DOHH2 (cell line): ENCODE measurements around the gene EPN3.

ENCODE experiments used
- H3F3A ChIP-seq: fragments of 200-600 bp; sonication (generic), shearing (Covaris generic); 2 replicates; pipeline ENCODE4 v1.6.0; 2016; ENCODE audit warnings: antibody characterized with exemption, mild to moderate bottlenecking; ENCODE audit not compliant: control insufficient read depth, insufficient read depth
- H3K27ac ChIP-seq: fragments of 200-600 bp; sonication (generic); 2 replicates; pipeline ENCODE4 v1.5.1; 2014; ENCODE audit warnings: low read depth, mild to moderate bottlenecking, low read length, moderate library complexity
- H3K27me3 ChIP-seq: fragments of 200-600 bp; sonication (generic); 2 replicates; pipeline ENCODE4 v1.6.1; 2014; ENCODE audit warnings: mild to moderate bottlenecking, low read length, mixed read lengths; ENCODE audit not compliant: control insufficient read depth
- H3K36me3 ChIP-seq: fragments of 200-600 bp; sonication (generic); 2 replicates; pipeline ENCODE4 v1.6.1; 2014; ENCODE audit warnings: mild to moderate bottlenecking, low read length, moderate library complexity, mixed read lengths; ENCODE audit not compliant: control insufficient read depth
- H3K4me1 ChIP-seq: fragments of 200-600 bp; sonication (generic); 2 replicates; pipeline ENCODE4 v1.6.1; 2014; ENCODE audit warnings: mild to moderate bottlenecking, low read length, mixed read lengths; ENCODE audit not compliant: control insufficient read depth
- H3K4me2 ChIP-seq: fragments of 200-600 bp; sonication (generic); 2 replicates; pipeline ENCODE4 v1.6.0; 2014; ENCODE audit warnings: mild to moderate bottlenecking, low read length, moderate library complexity
- H3K4me3 ChIP-seq: fragments of 200-600 bp; sonication (generic); 2 replicates; pipeline ENCODE4 v1.5.1; 2014; ENCODE audit warnings: mild to moderate bottlenecking, low read length, mixed read lengths
- H3K79me2 ChIP-seq: fragments of 200-600 bp; sonication (generic); 2 replicates; pipeline ENCODE4 v1.6.1; 2014; ENCODE audit warnings: mild to moderate bottlenecking, low read length, mixed read lengths; ENCODE audit not compliant: control insufficient read depth
- H3K9me2 ChIP-seq: fragments of 200-600 bp; sonication (generic); replicated peaks from 2 replicates; pipeline ENCODE4 v1.6.1; 2014; ENCODE audit warnings: mild to moderate bottlenecking, low read length, mixed read lengths; ENCODE audit not compliant: control insufficient read depth
- H3K9me3 ChIP-seq: fragments of 200-600 bp; sonication (generic); 2 replicates; pipeline ENCODE4 v1.6.1; 2014; ENCODE audit warnings: antibody characterized with exemption, low read length, mixed read lengths; ENCODE audit not compliant: control insufficient read depth, insufficient read depth
- H4K20me1 ChIP-seq: fragments of 200-600 bp; sonication (generic); 2 replicates; pipeline ENCODE4 v1.6.0; 2014; ENCODE audit warnings: low read depth, mild to moderate bottlenecking, antibody characterized with exemption, low read length, moderate library complexity; ENCODE audit not compliant: control insufficient read depth, insufficient read depth
- EZH2phosphoT487 ChIP-seq: fragments of 200-600 bp; sonication (generic); IDR thresholded peaks from 2 replicates; pipeline ENCODE4 v1.6.1; 2017; ENCODE audit warnings: borderline replicate concordance, mild to moderate bottlenecking, antibody characterized with exemption, low read length, moderate library complexity, mixed read lengths
- TF ChIP-seq, protein P1 (sequence below): fragments of 200-600 bp; sonication (generic); IDR thresholded peaks from one replicate; pipeline ENCODE4 v1.5.1; 2014; ENCODE audit warnings: antibody characterized with exemption, mild to moderate bottlenecking, low read depth, low read length; ENCODE audit not compliant: poor library complexity, severe bottlenecking

The EPN3 gene

GRCh38 chr17:50532452-50533024 is at the start of gene EPN3:
Gene EPN3, plus strand, starts transcription at chr17:50532735. Its CDS starts 3,822 bp downstream, at chr17:50536557.
- H3K27me3 ChIP-seq = peaks cover 40% of the 10 kb centered on the region
- no peaks in the 10 kb centered on the region for H3F3A ChIP-seq
- H3K27ac ChIP-seq = no peak within 1 kb of the TSS
- no peaks in the 10 kb centered on the region for H3K9me3 ChIP-seq
- H3K4me1 ChIP-seq = no peaks in the 10 kb centered on the region
- TF ChIP-seq EZH2phosphoT487 = no peak
- TF ChIP-seq, protein P1, sequence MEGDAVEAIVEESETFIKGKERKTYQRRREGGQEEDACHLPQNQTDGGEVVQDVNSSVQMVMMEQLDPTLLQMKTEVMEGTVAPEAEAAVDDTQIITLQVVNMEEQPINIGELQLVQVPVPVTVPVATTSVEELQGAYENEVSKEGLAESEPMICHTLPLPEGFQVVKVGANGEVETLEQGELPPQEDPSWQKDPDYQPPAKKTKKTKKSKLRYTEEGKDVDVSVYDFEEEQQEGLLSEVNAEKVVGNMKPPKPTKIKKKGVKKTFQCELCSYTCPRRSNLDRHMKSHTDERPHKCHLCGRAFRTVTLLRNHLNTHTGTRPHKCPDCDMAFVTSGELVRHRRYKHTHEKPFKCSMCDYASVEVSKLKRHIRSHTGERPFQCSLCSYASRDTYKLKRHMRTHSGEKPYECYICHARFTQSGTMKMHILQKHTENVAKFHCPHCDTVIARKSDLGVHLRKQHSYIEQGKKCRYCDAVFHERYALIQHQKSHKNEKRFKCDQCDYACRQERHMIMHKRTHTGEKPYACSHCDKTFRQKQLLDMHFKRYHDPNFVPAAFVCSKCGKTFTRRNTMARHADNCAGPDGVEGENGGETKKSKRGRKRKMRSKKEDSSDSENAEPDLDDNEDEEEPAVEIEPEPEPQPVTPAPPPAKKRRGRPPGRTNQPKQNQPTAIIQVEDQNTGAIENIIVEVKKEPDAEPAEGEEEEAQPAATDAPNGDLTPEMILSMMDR = no peak
- no peak within 1 kb of the TSS for H3K4me2 ChIP-seq
- no peaks in the 10 kb centered on the region for H3K79me2 ChIP-seq
- no peaks in the 10 kb centered on the region for H3K36me3 ChIP-seq
- no peaks in the 10 kb centered on the region for H3K9me2 ChIP-seq
- H3K4me3 ChIP-seq = no peak within 1 kb of the TSS
- H4K20me1 ChIP-seq = no peaks in the 10 kb centered on the region

DNA sequence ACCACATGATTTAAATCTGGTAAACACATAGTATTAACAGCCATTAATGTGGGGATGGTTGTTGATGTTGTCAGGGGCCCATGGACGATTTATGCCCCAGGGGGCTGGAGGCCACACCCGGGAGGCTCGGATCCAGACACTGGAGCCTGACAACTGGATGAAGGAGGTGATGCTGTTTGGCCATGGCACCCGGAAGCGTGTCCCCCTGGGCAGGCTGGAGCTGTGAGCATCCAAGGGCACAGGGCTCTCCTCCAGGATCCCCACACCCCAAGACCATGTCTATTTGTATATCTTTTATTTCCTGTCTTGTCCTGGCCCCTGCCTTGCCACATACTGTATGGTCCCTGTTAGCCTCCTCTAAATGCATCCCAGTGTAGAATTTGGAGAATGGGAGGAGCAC is 49.3 kb upstream of the EPN3 start:
- H3K27me3 ChIP-seq = no peaks in the 10 kb centered on the region
- no peak for TF ChIP-seq EZH2phosphoT487
- TF ChIP-seq, protein P1 = no peak

DNA sequence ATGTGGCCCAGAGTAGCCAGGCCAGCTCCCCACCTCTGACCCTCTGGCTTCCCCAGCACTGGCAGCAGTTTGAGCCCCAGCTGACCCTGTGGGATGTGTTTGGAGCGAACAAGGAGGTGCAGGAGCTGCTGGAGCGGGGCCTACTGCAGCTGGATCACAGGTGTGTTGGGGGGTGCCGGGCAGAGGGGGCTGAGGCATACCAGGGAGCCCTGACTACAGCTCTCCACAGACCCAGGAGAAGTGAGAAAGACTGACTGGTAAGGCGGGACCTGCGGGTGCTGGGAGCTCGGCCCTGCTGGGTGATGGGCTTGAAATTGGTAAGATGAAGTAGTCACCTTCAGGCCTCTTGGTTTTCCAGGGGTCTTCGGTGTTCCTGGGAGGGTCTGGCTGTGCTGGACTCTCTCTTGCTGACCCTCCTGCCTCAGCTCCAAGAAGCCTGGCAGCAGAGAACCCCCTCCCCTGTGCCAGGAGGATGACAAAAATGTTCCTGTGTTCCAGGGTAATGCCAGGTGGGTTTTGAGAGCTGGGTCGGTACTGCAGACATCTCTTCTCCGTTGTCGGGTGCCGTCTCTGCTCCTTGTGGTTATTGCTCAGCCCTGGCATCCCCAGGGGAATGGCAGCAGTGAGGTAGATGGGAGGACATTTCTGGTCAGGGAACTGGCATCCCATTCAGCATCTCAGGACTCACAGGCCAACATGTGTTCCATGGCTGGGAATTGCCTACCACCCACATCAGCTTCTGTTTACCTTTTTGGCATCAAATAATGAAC is 48.0 kb upstream of the EPN3 start:
- Histone ChIP-seq H3K79me2 (peaks cover 9% of the 10 kb centered on the region), H3K36me3 (peaks cover 30% of the 10 kb centered on the region), H3F3A (peaks cover 7% of the 10 kb centered on the region), H3K4me1 (peaks cover 18% of the 10 kb centered on the region), H3K4me2 (no peak overlapping the region), H4K20me1 (no peaks in the 10 kb centered on the region), H3K27me3 (no peaks in the 10 kb centered on the region), H3K27ac (no peak overlapping the region), H3K4me3 (no peak overlapping the region), H3K9me3 (no peaks in the 10 kb centered on the region), H3K9me2 (no peaks in the 10 kb centered on the region)
- TF ChIP-seq, protein P1 = no peak
- TF ChIP-seq EZH2phosphoT487 = no peak

More for the DNA sequence above, 49.3 kb upstream of the EPN3 start:
- no peaks in the 10 kb centered on the region for H3K9me3 ChIP-seq
- no peaks in the 10 kb centered on the region for H3K9me2 ChIP-seq
- no peak overlapping the region for H3K4me3 ChIP-seq
- H3K36me3 ChIP-seq = peaks cover 30% of the 10 kb centered on the region
- H3K27ac ChIP-seq = no peak overlapping the region
- no peak overlapping the region for H3K4me2 ChIP-seq
- H3K4me1 ChIP-seq = peaks cover 22% of the 10 kb centered on the region
- H3K79me2 ChIP-seq = peaks cover 13% of the 10 kb centered on the region
- peaks cover 7% of the 10 kb centered on the region for H3F3A ChIP-seq
- H4K20me1 ChIP-seq = no peaks in the 10 kb centered on the region
